ENCODE data around the gene CD7.

- TF ChIP-seq HIC1 (tag by site-specific recombination; IDR thresholded peaks at IDR 0.05) (no peak), ZNF140 (tag by site-specific recombination; IDR thresholded peaks at IDR 0.05) (no peak), ZNF121 (tag by site-specific recombination; IDR thresholded peaks at IDR 0.05) (no peak), ZNF473 (tag by site-specific recombination; IDR thresholded peaks at IDR 0.05) (no peak), ZNF138 (tag by site-specific recombination; IDR thresholded peaks at IDR 0.05; ENCODE audit: borderline replicate concordance) (no peak), CTCF (tag by site-specific recombination; IDR thresholded peaks at IDR 0.05) (no peak), YY1 (tag by site-specific recombination; IDR thresholded peaks at IDR 0.05) (no peak), GLIS2 (tag by site-specific recombination; IDR thresholded peaks at IDR 0.05) (no peak; the same call in 1 of the 2 replicates), TCF7L2 (IDR thresholded peaks at IDR 0.05; ENCODE audit: borderline replicate concordance, low read depth, low read length) (no peak), ZNF571 (tag by site-specific recombination; IDR thresholded peaks at IDR 0.05) (no peak), TRIM28 (IDR thresholded peaks at IDR 0.05; ENCODE audit: borderline replicate concordance, low read length) (no peak), ZNF596 (tag by site-specific recombination; IDR thresholded peaks at IDR 0.05) (no peak), PATZ1 (tag by site-specific recombination; IDR thresholded peaks at IDR 0.05) (no peak)
Measured at GRCh38 chr17:82281076-82281475, 36.3 kb downstream of the CD7 start.

Data from HEK293 (cell line).